Measurements from ENCODE around the gene KIF19.

Gene KIF19

DNA sequence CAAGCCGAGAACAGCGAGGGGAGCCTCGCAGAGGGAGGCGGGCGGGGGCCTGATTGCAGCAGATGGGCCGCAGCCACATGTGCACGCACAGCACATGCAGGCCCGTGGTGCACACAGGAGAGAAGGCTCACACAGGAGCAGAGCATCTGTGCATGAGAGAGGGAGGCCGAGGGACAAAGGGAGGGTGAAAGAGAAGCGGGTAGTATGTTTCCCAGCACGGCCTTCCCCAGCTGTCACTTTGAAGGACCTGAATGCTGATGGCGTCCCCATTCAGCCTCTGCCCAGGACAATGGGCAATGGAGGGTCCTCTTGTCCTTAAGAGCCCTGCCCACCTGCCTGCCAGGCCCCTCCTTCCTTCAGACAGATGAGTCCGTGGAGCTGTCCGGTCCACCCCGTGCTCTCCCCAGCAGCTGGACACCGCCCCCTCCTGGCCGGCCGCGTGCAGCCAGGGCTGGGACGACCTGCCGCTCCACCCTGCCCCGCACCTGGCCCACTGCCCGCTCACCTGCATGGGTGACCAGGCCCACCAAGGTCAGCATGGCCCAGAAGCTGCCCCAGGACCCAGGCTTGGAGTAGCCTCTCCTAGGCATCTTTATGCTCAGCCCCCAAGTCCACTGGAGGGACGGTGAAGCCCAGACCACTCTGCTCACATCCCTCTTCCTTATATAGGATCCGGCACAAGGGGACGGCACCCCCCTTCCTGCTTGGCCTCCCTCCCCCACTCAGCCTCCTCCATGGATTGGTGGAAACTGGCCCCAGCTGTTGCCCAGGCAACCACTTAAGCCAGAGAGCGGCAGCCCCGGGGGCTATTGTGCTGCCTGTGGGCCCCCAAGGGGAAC, 35.4 kb downstream of the KIF19 start, which contains the start of gene BTBD17:
Gene BTBD17 (minus strand): TSS at position 639 of the 839 bp plus-strand sequence. CDS start 49 bp downstream, at position 590.
- DNase-seq (ENCODE audit: low read depth in 2 of 2), result no peak

DNA sequence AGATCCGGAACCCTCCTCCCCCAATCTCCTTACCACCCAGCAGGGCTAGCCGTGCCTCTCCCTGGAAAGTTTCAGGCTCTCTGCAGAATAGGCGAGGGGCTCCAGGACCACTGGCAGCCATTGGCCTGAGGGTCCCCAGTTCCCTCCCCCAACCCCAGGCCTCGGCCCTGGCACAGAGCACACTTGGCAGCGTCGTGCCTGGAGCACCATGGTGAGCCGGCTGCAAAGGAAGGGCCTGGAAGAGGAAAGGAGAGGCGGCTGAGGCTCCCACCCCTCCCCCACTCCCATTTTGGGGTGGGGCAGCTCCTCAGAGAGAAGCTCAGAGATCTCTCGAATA, 36.0 kb downstream of the KIF19 start:
- no peak for DNase-seq (ENCODE audit: low read depth in 2 of 2)

DNA sequence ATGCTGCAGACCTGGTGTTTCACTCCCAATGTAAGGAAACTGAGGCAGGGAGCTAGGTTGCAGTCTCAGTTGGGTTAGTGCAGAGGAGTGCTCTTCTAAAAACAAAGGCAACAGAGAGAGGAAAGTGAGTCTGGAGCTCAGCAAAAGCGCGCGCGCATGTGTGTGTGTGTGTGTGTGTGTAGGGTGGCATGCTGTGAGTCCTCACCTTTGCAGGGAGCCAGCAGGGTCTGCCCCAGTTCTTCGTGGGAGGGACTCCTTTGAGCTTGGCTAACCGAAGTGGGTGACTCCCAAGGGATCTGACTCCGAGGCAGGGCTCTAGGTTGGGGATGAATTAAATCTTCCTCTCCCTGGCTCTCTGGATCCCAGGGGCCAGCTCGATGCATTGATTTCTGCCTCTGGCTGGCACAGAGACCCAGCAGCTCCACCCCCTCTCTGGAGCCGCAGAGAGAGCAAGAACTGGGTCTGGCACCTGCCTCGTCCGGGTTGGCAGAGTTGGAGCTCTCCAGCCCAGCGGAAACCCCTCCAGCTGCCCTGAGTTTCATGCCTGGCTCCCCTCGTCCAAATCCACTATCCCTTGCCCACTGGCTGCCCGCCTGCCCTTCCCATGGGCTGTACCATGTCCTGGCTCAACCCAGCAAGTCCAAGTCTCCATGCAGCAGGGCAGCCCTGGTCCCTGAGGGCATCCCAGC, 36.9 kb downstream of the KIF19 start:
- no peak for DNase-seq (ENCODE audit: low read depth in 2 of 2)

DNA sequence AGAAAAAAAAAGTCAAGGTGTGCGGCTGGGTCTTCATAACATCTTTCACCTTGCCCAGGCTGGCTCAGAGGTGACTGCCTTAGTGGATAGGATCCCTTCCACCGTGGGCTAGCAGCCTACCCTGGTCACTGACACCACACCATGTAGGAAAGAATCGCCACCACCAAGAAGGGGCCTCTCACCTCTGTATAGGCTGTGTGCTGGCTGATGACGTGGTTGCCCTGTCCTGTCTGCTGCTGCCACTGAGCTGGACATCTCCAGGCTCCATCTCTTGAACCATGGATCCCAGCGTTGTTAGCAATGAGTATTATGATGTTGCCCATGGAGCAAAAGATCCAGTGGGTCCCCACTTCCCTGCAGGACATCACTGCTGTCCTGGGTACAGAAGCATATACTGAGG, 41.2 kb downstream of the KIF19 start, which contains the start of gene GPR142:
Gene GPR142 (plus strand): TSS at position 301 of the 400 bp plus-strand sequence. CDS start 2,035 bp downstream, outside the sequence.
- no peak for DNase-seq (ENCODE audit: low read depth in 2 of 2)

DNA sequence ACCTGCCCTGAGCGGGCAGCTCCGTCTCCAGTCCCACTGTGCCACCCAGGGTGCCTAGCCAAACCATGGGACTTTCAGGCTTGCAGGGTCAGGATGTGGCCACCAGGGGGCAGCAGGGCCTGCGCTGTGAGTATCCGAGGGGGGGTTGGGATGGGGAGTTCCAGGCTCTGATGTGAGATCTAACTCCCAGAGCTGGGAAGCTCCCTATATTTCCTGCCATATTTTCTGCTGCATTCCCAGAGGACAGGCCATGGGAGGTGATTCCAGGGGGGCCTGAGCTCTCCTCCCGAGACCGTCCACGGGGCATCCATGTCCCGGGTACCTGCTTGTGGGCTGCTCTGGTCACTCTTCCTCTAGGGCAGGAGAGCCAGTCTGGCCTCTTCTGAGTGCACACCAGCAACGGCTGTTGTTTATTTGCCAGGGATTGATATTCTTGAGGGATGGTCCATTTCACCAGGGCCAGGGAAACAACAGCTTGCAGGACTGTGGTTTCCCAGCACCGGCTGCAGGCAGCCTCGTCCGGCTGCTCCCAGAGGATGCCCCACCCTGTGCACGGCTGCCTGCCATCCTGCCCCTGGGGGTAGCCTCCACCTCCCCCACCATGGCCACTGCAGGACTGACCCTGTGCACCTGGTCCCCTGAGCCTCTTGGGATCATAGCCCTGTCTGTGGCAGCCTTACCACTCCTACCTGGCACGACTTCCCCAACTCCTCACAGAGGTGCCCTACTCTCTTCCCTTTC, 42.5 kb downstream of the KIF19 start:
- DNase-seq (ENCODE audit: low read depth in 2 of 2), result peak; percentile 9 to 11

DNA sequence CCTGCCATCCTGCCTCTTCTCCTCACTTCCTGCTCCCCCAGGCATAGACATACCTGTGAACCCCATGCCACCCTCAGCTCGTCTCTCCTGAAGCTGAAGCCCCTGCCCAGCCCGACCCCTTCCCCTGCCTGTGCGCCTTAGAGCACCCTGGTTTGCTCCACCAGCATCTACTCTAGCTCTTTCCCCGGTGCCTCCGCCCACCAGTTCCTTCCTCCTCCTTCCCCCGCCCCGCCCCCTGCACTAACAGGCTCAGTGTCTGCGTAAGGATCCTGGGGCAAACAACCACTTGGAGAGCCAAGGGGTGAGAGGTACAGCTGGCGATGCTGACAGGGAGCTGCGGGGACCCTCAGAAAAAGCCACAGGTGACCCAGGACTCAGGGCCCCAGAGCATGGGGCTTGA, 43.2 kb downstream of the KIF19 start:
- no peak for DNase-seq (ENCODE audit: low read depth in 2 of 2)

DNA sequence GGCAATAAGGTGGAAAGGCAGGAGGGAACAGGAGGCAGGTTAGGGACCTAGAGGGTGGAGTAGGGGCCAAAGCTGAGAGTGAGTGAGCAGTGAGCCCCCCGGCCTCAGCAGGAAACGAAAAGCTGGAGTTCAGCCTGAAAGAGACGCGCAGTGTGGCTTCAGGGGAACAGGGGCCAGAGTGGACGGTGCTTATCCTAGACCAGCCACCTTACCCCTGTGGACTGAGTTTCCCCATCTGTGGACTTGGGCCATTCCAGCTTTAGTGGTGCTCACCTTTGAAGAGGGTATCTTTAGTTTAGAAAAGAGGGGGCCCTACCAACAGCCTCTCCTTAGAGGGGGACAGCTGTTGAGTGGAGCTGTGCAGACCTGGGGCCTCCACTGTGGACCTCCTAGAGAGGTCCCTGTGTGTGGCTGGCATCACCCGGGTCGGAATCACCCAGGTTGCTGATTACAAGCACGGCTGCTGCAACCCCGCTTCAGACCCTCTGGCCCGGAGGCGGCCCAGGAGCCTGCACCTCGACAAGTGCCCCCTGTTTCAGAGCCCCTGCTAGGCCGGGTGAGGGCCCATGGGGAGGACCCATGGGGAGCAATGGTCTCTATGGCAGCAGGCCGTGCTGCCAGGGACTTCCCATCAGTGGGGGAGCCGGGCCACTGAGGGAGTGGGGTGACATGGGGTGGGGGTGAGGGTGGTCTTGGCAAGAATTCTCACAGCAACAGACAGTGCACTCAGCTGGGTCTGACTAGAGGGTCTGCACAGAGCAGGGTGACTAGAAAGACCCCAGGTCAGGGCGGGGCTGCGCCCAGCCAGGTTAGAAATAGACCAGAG, 43.9 kb downstream of the KIF19 start:
- DNase-seq (ENCODE audit: low read depth in 2 of 2), result no peak

DNA sequence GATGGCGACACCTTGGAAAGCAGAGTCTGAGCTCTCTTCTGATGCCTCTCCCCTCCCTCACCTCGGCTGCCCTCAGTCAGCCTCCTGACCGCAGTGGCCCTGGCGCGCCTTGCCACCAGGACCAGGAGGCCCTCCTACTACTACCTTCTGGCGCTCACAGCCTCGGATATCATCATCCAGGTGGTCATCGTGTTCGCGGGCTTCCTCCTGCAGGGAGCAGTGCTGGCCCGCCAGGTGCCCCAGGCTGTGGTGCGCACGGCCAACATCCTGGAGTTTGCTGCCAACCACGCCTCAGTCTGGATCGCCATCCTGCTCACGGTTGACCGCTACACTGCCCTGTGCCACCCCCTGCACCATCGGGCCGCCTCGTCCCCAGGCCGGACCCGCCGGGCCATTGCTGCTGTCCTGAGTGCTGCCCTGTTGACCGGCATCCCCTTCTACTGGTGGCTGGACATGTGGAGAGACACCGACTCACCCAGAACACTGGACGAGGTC, 45.7 kb downstream of the KIF19 start:
- DNase-seq (ENCODE audit: low read depth in 2 of 2), result no peak

DNA sequence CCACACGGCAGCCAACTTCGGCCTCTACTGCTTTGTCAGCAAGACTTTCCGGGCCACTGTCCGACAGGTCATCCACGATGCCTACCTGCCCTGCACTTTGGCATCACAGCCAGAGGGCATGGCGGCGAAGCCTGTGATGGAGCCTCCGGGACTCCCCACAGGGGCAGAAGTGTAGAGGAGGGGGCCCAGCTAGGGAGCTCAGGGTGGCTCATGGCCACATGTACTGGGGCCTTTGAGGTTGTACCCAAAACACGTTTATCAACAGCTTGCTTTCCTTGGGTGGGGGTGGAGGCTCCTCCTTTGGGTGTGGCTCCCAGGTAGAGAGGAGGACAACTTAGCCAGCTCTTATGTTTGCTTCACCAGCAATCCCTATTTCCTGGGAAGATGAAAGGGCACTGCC, 46.4 kb downstream of the KIF19 start:
- DNase-seq (ENCODE audit: low read depth in 2 of 2), result no peak

DNA sequence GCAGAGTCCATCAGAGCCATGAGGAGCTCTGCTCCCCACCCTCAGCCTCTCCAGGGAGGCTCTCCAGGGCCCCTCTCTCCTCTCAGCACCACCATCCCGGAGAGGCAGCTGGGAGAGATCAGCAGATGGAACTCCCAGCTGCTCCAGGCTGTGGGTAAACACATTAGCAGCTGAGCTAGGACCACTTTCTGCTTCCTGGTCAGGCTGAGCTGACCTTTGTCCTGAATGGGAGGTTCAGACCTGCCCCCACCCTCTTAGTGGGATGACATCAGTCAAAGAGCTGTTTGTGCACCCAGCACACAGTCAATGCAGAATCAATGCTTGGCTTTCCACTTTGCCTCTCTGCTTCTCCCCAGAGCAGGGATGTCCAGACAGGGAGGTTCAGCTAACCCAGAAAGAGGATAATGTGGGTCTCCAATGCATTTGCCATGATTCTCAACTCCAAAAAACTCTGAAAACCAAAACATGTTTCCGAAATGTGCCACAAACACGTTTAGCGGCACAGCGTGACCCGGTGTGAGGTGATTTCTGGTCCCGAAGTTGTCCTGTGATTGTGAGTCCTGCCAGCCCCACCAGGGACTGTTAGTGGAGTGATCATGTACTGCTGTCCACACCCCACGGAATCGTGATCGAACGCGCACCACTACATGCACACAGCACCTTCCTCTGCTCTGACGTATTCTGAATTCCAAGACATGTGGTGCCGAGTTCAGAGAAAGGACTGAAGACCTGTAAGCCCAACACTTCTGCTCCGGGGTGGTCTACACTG, 48.0 kb downstream of the KIF19 start:
- DNase-seq (ENCODE audit: low read depth in 2 of 2), result no peak

DNA sequence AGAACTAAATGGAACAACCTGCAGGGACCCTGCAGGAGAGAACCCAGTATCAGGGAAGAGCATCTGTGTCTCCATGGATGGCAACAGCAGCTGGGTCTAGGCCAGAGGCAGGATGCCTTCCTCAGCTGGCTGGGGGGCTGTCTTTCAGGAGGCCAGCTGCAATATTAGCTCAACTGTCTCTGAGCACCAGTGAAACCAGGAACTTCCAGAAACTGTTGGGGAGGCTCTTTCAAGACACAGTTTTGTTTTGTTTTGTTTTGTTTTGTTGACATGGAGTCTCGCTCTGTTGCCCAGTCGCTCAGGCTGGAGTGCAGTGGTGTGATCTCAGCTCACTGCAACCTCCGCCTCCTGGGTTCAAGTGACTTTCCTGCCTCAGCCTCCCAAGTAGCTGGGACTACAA, 48.8 kb downstream of the KIF19 start:
- DNase-seq (ENCODE audit: low read depth in 2 of 2), result no peak

DNA sequence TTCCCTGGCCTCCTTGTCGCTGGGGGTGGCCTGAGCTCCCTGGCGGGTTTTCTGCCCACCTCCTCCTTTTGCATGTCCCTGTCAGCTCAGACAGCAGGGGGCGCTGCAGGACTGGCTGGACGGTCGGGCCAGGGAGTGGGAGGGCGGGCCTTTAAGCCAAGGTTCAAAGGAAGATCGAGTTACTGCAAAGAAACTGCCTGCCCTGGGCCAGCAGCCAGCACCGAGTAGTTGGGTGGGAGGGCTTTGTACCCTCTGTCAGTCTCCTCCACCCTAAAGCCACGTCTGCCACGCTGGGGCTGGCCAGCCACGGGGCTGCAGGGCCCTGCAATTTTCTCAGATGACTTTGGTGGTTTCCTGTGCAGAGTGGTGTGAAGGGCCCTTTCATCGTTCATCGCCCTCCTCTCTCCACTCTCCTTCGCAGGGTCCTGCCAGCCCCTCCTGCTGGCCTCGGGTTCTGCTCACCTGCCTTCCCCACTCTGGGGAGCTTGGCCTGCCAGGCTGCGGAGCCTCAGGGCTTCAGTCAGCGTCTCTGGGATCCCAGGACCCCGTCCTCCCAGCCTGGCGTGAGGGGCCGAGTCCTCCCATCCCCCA, 53.6 kb downstream of the KIF19 start:
- DNase-seq (ENCODE audit: low read depth in 2 of 2), result peak; percentile 28 to 49

DNA sequence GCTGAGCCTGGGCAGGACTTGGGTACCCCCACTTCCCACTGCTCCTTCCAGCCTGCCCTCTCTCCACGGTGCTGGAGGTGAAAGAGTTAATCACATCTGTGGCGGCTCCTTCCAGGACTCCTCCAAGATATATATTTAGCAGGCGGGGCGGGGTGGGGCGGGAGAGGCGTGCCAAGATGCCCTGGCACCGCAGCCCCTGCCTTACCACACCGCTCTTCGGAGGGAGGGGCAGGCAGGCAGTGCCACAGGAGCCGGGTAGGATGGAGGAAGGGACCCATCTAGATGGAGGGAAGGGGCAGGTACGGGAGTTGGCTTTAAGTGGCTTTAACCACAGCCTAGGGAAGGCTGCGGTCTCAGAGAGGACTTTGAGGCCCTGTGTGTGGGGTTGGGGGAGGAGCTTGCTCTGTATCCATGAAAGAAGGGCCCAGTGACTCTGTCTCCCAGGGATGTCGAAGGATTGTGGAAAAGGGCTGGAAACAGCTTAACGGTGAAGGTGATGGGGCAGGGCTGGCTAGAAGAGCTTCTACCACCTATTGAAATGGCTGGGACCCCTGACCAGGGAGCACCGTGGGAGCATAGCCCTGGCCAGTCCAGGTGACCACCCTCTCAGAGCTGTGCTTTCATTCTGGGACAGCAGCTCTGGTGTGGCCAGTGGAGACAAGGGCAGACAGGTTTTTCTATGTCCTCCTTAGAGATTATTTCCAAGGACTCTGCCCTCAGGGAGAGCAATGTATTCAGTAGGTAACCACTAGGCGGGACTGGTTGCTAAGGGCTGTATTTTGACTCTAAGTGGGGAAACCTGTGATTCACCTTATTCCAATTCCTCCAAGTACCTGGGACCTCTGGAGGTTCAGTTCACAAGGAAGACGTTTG, 54.3 kb downstream of the KIF19 start:
- DNase-seq (ENCODE audit: low read depth in 2 of 2), result no peak

DNA sequence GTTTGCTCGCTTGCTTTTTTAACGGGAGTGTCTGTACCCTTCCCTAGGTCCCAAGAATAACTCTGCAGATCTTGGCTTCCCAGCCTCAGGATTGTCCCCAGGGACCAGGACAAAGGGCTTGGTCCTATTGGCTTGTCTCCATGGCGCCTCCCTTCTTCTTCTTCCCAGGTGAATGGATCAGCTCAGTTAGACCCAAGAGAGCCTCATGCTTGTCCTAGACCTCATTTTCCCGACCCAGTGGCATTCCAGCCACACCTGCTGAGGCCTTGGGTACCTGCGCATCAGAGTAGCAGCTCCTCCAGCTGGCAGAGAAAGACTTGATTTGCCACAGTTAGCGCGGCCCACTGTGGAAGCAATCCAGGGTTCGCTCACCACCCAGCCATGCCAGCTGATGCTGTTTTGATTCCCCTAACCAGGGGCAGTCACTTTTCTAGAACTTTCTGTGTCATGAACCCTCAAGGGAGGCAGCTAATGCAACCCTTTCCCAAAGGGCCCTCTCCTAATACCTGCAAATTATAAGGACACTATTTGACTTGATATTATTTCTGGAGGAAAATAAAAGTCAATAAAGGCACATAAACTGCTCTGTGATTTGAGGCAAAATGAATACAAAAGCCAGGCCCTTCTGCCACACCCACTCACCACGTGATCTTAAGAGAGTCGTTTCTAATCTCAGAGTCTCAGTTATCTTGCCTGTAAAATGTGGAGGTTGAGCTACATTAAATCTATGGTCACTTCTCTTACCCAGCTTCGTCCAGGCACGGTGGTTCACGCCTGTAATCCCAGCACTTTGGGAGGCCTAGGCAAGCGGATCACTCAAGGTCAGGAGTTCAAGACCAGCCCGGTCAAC, 55.2 kb downstream of the KIF19 start:
- DNase-seq (ENCODE audit: low read depth in 2 of 2), result no peak

DNA sequence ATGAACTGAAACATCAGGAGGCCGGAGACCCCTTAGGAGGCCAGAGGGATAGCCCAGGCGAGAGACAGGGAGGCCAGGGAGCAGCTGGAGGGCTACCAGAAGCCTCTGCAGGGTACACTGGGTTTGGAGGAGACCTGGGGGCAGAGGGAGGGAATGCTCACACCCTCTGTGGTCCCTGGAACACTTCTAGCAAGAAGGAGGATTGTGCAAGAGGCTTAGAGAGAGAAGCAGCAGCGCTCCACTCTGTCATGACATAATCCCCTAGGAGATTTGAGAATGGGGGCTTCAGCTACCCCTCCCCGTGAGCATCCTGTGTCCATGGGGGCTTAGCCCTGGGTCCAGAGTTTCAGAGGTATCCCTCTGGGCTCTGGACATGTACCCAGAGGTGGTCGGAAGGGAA, 57.1 kb downstream of the KIF19 start:
- no peak for DNase-seq (ENCODE audit: low read depth in 2 of 2)

DNA sequence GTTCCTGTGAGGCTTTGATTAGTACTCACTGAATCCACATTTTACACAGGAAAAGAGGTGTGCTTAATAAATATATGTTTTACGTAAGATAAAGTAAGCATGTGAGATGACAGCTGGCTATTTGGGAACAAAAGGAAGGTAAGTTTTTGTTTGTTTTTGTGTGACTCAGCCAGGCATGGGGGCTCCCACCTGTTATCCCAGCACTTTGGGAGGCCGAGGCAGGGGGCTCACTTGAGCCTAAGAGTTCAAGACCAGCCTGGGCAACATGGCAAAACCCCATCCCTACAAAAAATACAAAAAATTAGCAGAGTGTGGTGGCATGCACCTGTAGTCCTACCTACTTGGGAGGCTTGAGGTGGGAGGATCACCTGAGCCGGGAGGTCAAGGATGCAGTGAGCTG, 59.2 kb downstream of the KIF19 start:
- no peak for DNase-seq (ENCODE audit: low read depth in 2 of 2)

DNA sequence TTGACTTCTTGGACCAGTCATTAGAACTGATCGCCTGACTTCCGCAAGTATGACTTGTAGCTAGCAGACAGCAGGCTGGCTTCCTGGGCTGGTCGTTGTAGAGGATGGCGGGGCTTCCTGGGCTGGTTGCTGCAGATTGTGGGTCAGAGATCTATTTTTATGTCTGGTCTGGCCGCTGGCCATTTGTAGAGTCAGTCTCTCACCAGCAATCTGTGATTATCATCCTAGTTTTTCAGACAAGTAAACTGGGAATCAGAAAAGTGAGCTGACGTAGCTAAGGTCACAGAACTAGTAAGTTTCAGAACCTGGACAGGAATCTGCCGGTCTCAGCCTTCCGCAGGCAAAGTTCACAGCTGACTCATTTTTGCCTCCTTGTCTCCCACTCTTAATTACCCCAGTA, 60.4 kb downstream of the KIF19 start:
- DNase-seq (ENCODE audit: low read depth in 2 of 2), result no peak
